Kidney epithelial cell (primary cell): Measurements from ENCODE around the gene OR13J1. TPM values are rescaled to one million over a fixed set of nuclear protein-coding genes. Genes with fewer than 3 reads are reported as not detected.
"Not testable (repeated sequence)": the region's sequence is repeated elsewhere in the genome, so short reads cannot be mapped to it uniquely, and the experiment has no call there.

Source experiments
- DNase-seq: peaks from one replicate; pipeline ENCODE4 v3.0.0-alpha.2; 2010; ENCODE audit warnings: low read depth
- H3K27me3 ChIP-seq: 2 replicates; pipeline ENCODE4 v1.6.0; 2011; ENCODE audit warnings: low read length; ENCODE audit not compliant: control insufficient read depth, insufficient read depth
- H3K36me3 ChIP-seq: 2 replicates; pipeline ENCODE4 v1.5.1; 2011; ENCODE audit warnings: low read length; ENCODE audit not compliant: control insufficient read depth, insufficient read depth
- H3K4me3 ChIP-seq: 2 replicates; pipeline ENCODE4 v1.5.1; 2011; ENCODE audit warnings: low read depth, mild to moderate bottlenecking, control low read depth, low read length
- CTCF ChIP-seq: IDR thresholded peaks from 2 replicates; pipeline ENCODE4 v1.5.1; 2011; ENCODE audit warnings: mild to moderate bottlenecking, moderate library complexity, low read length, control low read depth, inconsistent platforms; ENCODE audit not compliant: insufficient read depth, poor library complexity, severe bottlenecking
- total RNA-seq: library from RNA; depleted of rRNA; stranded (reverse); fragments of >200 nt; gene quantifications from 2 replicates; pipeline ENCODE4 v1.2.3, GENCODE V29; 2015

Gene OR13J1
- total RNA-seq, 1 donor from 2014 or later, result not detected

- no peak for TF ChIP-seq CTCF
- DNase-seq, result no peak
- Histone ChIP-seq H3K27me3 (no peaks in the 10 kb centered on the region), H3K36me3 (no peaks in the 10 kb centered on the region), H3K4me3 (no peak overlapping the region)
These were observed 35.0 kb upstream of the OR13J1 start for GRCh38 chr9:35905051-35905781.

GRCh38 chr9:35904338-35904737 lies 34.1 kb upstream of the OR13J1 start:
- DNase-seq, result no peak
- no peaks in the 10 kb centered on the region for H3K36me3 ChIP-seq
- no peaks in the 10 kb centered on the region for H3K27me3 ChIP-seq
- no peak for TF ChIP-seq CTCF
- no peak overlapping the region for H3K4me3 ChIP-seq

GRCh38 chr9:35903049-35903448 lies 32.8 kb upstream of the OR13J1 start:
- no peak for DNase-seq
- TF ChIP-seq CTCF, result peak; percentile 55
- H3K36me3 ChIP-seq, result no peaks in the 10 kb centered on the region
- H3K27me3 ChIP-seq, result no peaks in the 10 kb centered on the region
- H3K4me3 ChIP-seq, result no peak overlapping the region

GRCh38 chr9:35899021-35899420 lies 28.8 kb upstream of the OR13J1 start:
- TF ChIP-seq CTCF, result no peak
- Histone ChIP-seq H3K4me3 (no peak overlapping the region), H3K36me3 (no peaks in the 10 kb centered on the region), H3K27me3 (no peaks in the 10 kb centered on the region)
- DNase-seq, result no peak

GRCh38 chr9:35898337-35898736 lies 28.1 kb upstream of the OR13J1 start:
- Histone ChIP-seq H3K27me3 (no peaks in the 10 kb centered on the region), H3K4me3 (no peak overlapping the region), H3K36me3 (no peaks in the 10 kb centered on the region)
- no peak for DNase-seq
- TF ChIP-seq CTCF, result no peak

- H3K27me3 ChIP-seq, DNase-seq: not testable (repeated sequence)
These were observed 27.3 kb upstream of the OR13J1 start for GRCh38 chr9:35897376-35898099.

More at GRCh38 chr9:35897376-35898099, 27.3 kb upstream of the OR13J1 start:
- not testable (repeated sequence) for H3K36me3 ChIP-seq, H3K4me3 ChIP-seq
